GM19467 (cell line): Measurements from ENCODE around the gene TAOK3.
"Not testable (repeated sequence)": the region's sequence is repeated elsewhere in the genome, so short reads cannot be mapped to it uniquely, and the experiment has no call there.

Source experiments
- ATAC-seq: cut with Tn5 transposase; IDR thresholded peaks from one replicate; pipeline ENCODE4 v1.9.1; 2021; ENCODE audit warnings: mild to moderate bottlenecking, moderate library complexity; ENCODE audit not compliant: unreplicated experiment

TAOK3 gene

DNA sequence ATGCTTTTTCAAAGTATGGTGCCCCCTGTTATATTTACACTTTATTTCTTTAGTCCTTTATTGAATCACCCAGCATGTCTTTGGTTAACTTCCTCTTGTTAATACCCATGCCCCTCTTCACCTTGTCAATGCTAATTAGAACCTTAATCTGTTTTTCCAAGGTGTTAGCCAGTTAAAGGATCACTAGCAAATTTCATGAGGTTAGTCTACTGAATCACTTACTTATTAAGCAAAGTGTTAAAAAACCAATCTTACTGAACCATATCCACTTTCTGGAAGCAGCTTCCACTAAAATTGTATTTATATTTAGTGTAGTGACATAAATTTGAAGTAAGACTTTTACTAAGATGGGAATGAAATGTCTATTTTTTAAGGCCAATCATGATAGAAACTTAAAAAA, 27.9 kb downstream of the TAOK3 start:
- ATAC-seq: no peak

- no peak for ATAC-seq
Observed at GRCh38 chr12:118342090-118342489, 30.6 kb downstream of the TAOK3 start.

DNA sequence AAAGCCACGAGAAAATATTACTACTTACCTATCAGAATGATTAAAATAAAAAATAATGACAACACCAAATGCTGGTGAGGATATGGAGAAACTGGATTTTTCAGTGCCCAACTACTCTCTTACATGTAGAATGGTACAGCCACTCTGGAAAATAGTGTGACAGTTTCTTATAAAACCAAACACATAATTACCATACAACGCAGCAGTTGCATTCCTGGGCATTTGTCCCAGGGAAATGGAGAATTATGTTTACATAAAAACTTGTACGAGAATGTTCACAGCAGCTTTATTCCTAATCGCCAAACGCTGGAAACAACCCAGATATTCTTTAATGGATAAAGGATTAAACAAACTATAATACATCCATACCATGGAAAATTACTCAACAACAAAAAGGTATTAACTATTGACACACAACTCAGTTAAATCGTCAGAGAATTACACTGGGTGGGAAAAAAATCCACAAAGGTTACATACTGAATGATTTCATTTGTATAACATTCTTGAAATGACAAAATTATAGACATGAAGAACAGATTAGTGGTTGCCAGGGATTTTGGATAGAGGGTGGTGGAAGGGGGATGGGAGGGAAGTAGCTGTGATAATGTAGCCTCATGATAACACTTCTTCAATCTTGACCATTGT, 35.4 kb downstream of the TAOK3 start:
- ATAC-seq: no peak

DNA sequence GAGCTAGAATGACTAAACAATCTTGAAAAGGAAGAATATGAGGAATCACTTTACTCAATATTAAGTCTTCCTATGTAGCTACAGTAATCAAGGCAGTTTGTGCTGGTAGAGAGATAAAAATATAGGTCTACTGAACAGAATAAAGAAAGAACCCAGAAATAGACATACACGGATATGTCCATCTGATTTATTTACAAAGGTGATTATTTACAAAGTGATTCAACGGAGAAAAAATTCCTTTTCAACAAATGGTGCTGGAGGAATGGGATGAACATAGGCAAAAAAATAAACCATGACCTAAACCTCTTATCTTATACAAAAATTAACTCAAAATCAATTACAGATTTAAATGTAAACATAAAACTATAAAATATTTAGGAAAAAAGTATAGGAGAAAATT, 36.6 kb downstream of the TAOK3 start:
- ATAC-seq: no peak

GRCh38 chr12:118334939-118335567, 37.7 kb downstream of the TAOK3 start:
- ATAC-seq: no peak

- no peak for ATAC-seq
Observed at GRCh38 chr12:118334241-118334640, 38.5 kb downstream of the TAOK3 start.

GRCh38 chr12:118332511-118332910, 40.2 kb downstream of the TAOK3 start:
- ATAC-seq: no peak

DNA sequence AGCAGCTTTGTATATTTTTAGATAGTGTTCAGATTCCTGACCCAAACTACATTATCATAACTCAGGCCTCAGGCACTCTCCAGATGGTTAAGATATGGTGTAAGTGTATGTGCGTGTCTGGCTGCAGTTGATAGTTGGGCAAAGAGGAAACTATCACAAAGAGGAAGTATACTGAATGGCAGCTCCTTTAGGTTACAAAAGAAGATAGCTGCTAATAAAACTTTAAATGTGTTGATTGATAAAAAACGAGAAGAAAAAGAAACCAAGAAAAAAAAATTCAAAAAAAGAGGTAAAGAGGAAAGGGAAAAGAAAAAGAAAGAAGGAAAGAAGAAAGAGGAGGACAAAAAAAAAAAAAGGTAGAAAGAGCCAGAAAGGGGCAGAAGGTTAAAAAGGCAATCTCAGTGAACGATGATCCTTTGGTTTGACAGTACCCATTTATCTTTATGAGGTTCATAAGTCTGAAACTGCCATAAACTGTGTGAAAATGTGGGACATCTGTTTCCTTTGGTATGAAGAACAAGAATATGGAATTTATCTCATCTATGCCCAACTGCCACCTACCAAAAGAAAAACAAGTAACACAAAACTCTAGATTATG, 42.2 kb downstream of the TAOK3 start:
- ATAC-seq: peak; percentile 61

GRCh38 chr12:118328486-118329330, 44.0 kb downstream of the TAOK3 start:
- ATAC-seq: no peak

DNA sequence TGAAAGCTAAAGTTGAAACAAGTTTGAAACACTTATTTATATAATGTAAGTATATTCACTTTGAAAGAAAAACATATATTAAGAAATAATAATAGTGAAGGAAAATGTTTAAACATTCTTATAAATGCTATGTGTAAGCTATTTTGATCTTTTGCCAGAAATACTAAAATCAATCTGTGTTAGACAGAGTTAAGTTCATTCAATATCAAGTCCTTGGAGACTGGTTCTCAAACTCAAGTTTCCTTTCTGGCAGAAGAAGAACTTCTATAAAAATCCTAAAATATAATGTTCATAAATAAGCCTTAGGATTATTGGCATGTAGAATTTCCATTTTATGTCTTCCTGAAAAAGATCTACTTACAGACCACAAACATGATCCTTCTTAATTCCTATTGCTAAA, 45.3 kb downstream of the TAOK3 start:
- ATAC-seq: no peak

GRCh38 chr12:118326991-118327390, 45.7 kb downstream of the TAOK3 start:
- no peak for ATAC-seq

DNA sequence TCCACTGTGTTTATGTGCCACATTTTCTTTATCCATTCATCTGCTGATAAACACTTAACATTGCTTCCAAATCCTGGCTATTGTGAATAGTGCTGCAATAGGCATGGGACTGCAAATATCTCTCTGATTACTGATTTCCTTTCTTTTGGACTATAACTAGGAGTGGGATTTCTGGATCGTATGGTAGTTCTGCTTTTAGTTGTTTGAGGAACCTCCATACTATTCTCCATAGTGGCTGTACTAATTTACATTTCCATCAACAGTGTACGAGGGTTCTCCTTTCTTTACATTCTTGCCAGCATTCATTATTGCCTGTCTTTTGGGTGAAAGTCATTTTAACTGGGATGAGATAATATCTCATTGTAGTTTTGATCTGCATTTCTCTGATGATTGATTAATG, 47.6 kb downstream of the TAOK3 start:
- no peak for ATAC-seq

GRCh38 chr12:118319627-118320026, 53.1 kb downstream of the TAOK3 start:
- no peak for ATAC-seq

DNA sequence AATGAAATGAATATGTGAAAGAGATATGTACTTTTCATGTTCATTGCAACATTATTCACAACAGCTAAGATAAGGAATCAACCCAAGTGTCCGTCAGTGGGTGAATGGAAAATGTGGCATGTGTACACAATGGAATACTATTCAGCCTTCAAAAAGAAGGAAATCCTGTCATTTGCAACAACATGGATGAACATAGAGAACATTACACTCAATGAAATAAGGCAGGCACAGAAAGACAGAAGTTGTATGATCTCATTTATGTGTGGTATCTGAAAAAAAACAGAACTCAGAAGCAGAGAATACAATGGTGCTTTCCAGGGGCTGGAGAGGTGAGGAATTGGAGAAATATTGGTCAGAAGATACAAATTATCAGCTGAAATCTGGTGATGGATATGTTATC, 54.0 kb downstream of the TAOK3 start:
- no peak for ATAC-seq

DNA sequence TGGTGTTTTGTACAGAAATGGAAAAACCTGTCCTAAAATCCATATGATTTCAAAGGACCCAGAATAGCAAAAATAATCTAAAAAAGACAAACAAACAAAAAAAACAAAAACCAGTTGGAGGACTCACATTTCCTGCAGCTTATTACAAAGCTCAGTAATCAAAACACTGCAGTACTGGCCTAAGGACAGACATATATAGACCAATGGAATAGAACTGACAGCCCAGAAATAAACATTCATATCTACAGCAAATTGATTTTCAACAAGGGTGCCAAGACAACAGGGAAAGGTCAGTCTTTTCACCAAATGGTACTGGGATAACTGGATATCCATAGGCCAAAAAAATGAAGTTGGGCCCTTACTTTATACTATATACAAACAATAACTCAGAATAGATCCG, 55.0 kb downstream of the TAOK3 start:
- no peak for ATAC-seq

GRCh38 chr12:118315821-118316220, 56.9 kb downstream of the TAOK3 start:
- no peak for ATAC-seq

GRCh38 chr12:118312578-118312977, 60.1 kb downstream of the TAOK3 start:
- ATAC-seq: peak; percentile 62

DNA sequence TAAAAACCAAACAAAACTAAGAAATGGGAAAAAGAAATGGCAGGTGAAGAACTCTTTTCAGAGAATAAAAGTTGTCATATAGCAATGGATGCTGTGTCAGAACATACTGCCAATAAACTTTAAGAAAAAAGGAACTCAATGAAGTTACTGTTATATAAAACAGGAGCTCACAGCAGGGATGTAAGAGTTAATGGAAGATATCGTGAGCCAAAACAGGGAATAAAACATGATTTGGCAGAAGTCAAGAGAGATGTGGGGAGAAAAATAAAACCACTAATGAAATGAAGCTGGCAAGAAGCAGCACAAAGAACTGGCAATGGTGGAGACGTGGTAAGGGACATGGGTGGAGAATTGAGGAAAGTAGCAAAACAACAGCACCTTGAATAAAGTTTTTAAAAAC, 61.0 kb downstream of the TAOK3 start:
- no peak for ATAC-seq

DNA sequence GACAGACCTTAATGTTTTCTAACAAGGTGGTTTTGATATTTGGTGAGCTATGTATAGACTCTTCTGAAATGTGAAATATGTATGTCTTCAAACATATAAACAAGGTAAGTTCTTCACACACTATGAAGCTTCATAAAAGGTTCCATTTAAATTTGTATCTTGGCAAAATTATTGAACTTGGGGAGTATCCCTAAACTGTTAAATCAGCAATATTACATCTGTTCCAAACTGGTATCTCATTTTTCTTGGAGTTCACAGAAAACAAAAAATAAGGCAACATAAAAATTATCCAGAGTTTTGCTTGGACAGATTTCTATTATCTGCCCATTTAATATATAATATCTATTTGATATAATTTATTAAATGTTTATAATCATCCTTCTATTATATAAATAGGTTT, 62.4 kb downstream of the TAOK3 start:
- no peak for ATAC-seq

DNA sequence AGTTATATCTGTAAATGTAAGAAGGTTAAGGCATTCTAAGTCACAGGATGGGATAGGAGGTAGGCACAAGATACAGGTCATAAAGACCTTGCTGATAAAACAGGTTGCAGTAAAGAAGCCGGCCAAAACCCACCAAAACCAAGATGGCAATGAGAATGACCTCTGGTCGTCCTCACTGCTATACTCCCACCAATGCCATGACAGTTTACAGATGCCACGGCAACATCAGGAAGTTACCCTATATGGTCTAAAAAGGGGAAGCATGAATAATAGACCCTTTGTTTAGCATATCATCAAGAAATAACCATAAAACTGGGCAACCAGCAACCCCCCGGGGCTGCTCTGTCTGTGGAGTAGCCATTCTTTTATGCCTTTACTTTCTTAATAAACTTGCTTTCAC, 64.7 kb downstream of the TAOK3 start:
- ATAC-seq: not testable (repeated sequence)

DNA sequence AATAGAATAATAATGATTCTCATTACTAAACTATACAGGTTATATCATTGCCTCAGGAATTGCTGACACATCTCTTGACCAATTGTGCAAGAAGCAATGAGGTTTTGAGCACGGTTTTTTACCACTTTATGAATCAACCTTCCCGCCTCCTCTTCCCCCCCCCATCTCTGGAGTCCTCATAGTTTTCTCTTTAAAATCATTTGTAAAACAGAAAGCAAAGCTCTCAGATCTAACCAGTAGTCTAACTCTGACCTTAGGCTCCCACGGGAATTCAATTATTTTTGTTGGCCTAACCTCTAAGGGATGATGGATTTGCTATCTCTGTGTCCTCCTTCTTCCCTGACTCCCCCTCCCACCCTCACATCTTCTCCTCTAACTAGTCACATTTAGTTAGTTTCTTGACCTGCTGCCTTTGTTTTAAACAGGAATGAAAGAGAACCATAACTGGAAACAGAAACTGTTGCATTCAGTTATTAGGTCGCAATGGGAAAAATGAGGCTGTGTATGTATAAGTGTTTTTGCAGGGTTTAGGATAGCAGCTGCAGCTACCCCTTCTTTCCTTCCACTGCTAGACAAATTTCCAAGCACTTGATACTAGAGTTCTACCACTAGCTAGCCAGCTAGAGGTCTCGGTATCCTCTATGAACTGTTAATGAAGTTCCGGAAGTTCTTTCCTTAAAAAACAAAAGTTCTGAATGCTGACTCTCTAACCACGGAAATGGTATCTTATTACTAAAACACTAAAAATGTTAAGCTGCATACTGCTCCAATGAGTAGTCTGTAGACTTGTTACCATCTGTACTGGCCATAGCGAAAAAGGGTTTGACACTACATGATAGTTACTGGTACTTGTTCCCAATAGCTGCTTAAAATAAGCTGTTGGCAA, 65.4 kb downstream of the TAOK3 start:
- ATAC-seq: no peak
